OCI-LY7 (cell line): ENCODE results near the gene SRSF7.

ENCODE experiments used
- EZH2phosphoT487 ChIP-seq: fragments of 200-600 bp; sonication (generic); IDR thresholded peaks from 2 replicates; pipeline ENCODE4 v1.6.1; 2018; ENCODE audit warnings: low read depth, borderline replicate concordance, mild to moderate bottlenecking, mixed run types, antibody characterized with exemption, low read length, moderate library complexity, mixed read lengths
- TF ChIP-seq, protein P1 (sequence below): fragments of 200-600 bp; sonication (generic); conservative IDR thresholded peaks from 2 replicates; pipeline ENCODE4 v1.5.1; 2014; ENCODE audit warnings: mild to moderate bottlenecking, antibody characterized with exemption, low read length, moderate library complexity, mixed read lengths

DNA sequence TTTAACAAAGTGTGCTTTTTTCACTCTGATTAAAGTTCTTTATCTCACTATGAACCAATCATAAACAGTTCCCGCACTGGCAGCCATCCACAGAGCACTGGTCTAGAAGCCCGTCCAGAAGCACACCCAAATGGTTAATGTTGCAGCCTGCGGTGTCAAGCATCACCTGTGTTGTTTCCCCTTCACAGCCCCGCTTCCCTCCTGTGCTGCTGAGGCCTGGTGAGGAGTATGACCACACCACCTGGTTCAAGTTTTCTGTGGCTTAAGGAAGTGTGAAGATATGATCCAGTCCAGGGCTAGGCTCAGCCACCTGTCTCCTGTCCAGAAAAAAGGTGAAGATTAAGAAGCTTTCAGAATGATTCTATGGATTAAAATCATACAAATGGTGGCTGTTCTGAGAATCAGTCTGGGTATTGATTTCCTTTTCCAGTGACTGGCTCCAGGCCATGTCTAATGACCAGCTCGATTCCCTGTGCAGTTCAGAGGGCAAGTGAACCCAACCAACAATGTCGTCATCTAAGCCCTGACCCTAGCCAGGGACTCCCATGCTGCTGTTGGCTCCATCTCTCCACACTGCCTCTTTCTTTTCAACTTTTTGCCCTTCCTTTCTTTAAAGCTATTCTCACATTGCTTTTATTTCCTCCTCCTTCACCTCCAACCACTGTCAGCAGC is 17.7 kb downstream of the SRSF7 start:
- TF ChIP-seq, protein P1, sequence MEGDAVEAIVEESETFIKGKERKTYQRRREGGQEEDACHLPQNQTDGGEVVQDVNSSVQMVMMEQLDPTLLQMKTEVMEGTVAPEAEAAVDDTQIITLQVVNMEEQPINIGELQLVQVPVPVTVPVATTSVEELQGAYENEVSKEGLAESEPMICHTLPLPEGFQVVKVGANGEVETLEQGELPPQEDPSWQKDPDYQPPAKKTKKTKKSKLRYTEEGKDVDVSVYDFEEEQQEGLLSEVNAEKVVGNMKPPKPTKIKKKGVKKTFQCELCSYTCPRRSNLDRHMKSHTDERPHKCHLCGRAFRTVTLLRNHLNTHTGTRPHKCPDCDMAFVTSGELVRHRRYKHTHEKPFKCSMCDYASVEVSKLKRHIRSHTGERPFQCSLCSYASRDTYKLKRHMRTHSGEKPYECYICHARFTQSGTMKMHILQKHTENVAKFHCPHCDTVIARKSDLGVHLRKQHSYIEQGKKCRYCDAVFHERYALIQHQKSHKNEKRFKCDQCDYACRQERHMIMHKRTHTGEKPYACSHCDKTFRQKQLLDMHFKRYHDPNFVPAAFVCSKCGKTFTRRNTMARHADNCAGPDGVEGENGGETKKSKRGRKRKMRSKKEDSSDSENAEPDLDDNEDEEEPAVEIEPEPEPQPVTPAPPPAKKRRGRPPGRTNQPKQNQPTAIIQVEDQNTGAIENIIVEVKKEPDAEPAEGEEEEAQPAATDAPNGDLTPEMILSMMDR = no peak
- no peak for TF ChIP-seq EZH2phosphoT487
